T-helper 1 cell treated with Interleukin-12 subunit alpha and Interleukin-12 subunit beta and Interleukin-4 antibody, amounts not matched to agents 30 μg/mL and 1 μg/mL, for 36 hours (primary cell): Measurements from ENCODE around the gene FCER2.

Experiments
- H3K27ac Mint-ChIP-seq: one replicate; pipeline ENCODE4 v1.8.0; 2021; ENCODE audit warnings: mild to moderate bottlenecking, mixed read lengths
- H3K27me3 Mint-ChIP-seq: one replicate; pipeline ENCODE4 v1.8.0; 2021; ENCODE audit warnings: low read depth, mixed read lengths
- H3K36me3 Mint-ChIP-seq: one replicate; pipeline ENCODE4 v1.8.0; 2021; ENCODE audit warnings: low read depth, mixed read lengths
- H3K4me1 Mint-ChIP-seq: one replicate; pipeline ENCODE4 v1.8.0; 2021; ENCODE audit warnings: low read depth, mixed read lengths
- H3K4me3 Mint-ChIP-seq: one replicate; pipeline ENCODE4 v1.8.0; 2021; ENCODE audit warnings: mild to moderate bottlenecking, moderate library complexity, mixed read lengths
- H3K9me3 Mint-ChIP-seq: one replicate; pipeline ENCODE4 v1.8.0; 2021; ENCODE audit warnings: mixed read lengths

FCER2 gene

GRCh38 chr19:7680606-7681339 is 21.2 kb downstream of the FCER2 start, which contains the start of gene TRAPPC5:
TSS of gene TRAPPC5 (plus strand) at chr19:7680833. CDS start at chr19:7682254, 1,421 bp downstream.
- peaks cover 21% of the 10 kb centered on the region for H3K27me3 Mint-ChIP-seq
- peaks cover 33% of the 10 kb centered on the region for H3K4me1 Mint-ChIP-seq
- H3K27ac Mint-ChIP-seq = peak within 1 kb of the TSS; percentile 93
- H3K9me3 Mint-ChIP-seq = no peaks in the 10 kb centered on the region
- peak within 1 kb of the TSS; percentile 90 for H3K4me3 Mint-ChIP-seq
- peaks cover 10% of the 10 kb centered on the region for H3K36me3 Mint-ChIP-seq

- Mint-ChIP-seq H3K27me3 (peaks cover 22% of the 10 kb centered on the region), H3K9me3 (no peaks in the 10 kb centered on the region), H3K27ac (peak overlapping the region; percentile 67), H3K36me3 (peaks cover 7% of the 10 kb centered on the region), H3K4me3 (peak overlapping the region; percentile 58), H3K4me1 (peaks cover 34% of the 10 kb centered on the region)
Measured at GRCh38 chr19:7679771-7680605, 21.9 kb downstream of the FCER2 start.

- Mint-ChIP-seq H3K4me3 (peak overlapping the region; percentile 43), H3K4me1 (peaks cover 36% of the 10 kb centered on the region), H3K9me3 (no peaks in the 10 kb centered on the region), H3K36me3 (peaks cover 7% of the 10 kb centered on the region), H3K27ac (peak overlapping the region; percentile 67), H3K27me3 (peaks cover 26% of the 10 kb centered on the region)
Measured at GRCh38 chr19:7678971-7679751, 22.8 kb downstream of the FCER2 start.

- Mint-ChIP-seq H3K27ac (peak overlapping the region; percentile 50), H3K27me3 (peaks cover 29% of the 10 kb centered on the region), H3K4me3 (no peak overlapping the region), H3K4me1 (peaks cover 36% of the 10 kb centered on the region), H3K36me3 (peaks cover 6% of the 10 kb centered on the region), H3K9me3 (no peaks in the 10 kb centered on the region)
Measured at GRCh38 chr19:7677669-7678311, 24.1 kb downstream of the FCER2 start.

GRCh38 chr19:7676854-7677253 is 25.1 kb downstream of the FCER2 start, which contains the start of gene MCEMP1:
TSS of gene MCEMP1 (plus strand) at chr19:7677090. CDS start at chr19:7677121, 31 bp downstream.
- peak within 1 kb of the TSS; percentile 31 for H3K4me3 Mint-ChIP-seq
- peaks cover 35% of the 10 kb centered on the region for H3K4me1 Mint-ChIP-seq
- H3K36me3 Mint-ChIP-seq = peaks cover 2% of the 10 kb centered on the region
- no peaks in the 10 kb centered on the region for H3K9me3 Mint-ChIP-seq
- H3K27ac Mint-ChIP-seq = peak within 1 kb of the TSS; percentile 50
- H3K27me3 Mint-ChIP-seq = peaks cover 30% of the 10 kb centered on the region

GRCh38 chr19:7676376-7676775 is 25.6 kb downstream of the FCER2 start:
- Mint-ChIP-seq H3K27ac (no peak overlapping the region), H3K9me3 (no peaks in the 10 kb centered on the region), H3K27me3 (peaks cover 34% of the 10 kb centered on the region), H3K36me3 (no peaks in the 10 kb centered on the region), H3K4me3 (peak overlapping the region; percentile 31), H3K4me1 (peaks cover 31% of the 10 kb centered on the region)

- no peak overlapping the region for H3K4me3 Mint-ChIP-seq
- no peak overlapping the region for H3K27ac Mint-ChIP-seq
- H3K4me1 Mint-ChIP-seq = peaks cover 26% of the 10 kb centered on the region
- no peaks in the 10 kb centered on the region for H3K9me3 Mint-ChIP-seq
- peaks cover 47% of the 10 kb centered on the region for H3K27me3 Mint-ChIP-seq
- H3K36me3 Mint-ChIP-seq = no peaks in the 10 kb centered on the region
Measured at GRCh38 chr19:7674010-7675005, 27.6 kb downstream of the FCER2 start.

- H3K9me3 Mint-ChIP-seq = no peaks in the 10 kb centered on the region
- H3K36me3 Mint-ChIP-seq = no peaks in the 10 kb centered on the region
- no peak overlapping the region for H3K27ac Mint-ChIP-seq
- H3K27me3 Mint-ChIP-seq = peaks cover 41% of the 10 kb centered on the region
- H3K4me1 Mint-ChIP-seq = peaks cover 25% of the 10 kb centered on the region
- H3K4me3 Mint-ChIP-seq = no peak overlapping the region
Measured at GRCh38 chr19:7672522-7672921, 29.4 kb downstream of the FCER2 start.

- Mint-ChIP-seq H3K4me3 (peak overlapping the region; percentile 37), H3K9me3 (no peaks in the 10 kb centered on the region), H3K27ac (no peak overlapping the region), H3K36me3 (no peaks in the 10 kb centered on the region), H3K4me1 (peaks cover 12% of the 10 kb centered on the region), H3K27me3 (peaks cover 32% of the 10 kb centered on the region)
Measured at GRCh38 chr19:7670790-7671189, 31.1 kb downstream of the FCER2 start.

- Mint-ChIP-seq H3K9me3 (no peaks in the 10 kb centered on the region), H3K4me3 (peak overlapping the region; percentile 37), H3K27ac (no peak overlapping the region), H3K36me3 (no peaks in the 10 kb centered on the region), H3K27me3 (peaks cover 30% of the 10 kb centered on the region), H3K4me1 (peaks cover 12% of the 10 kb centered on the region)
Measured at GRCh38 chr19:7670150-7670783, 31.7 kb downstream of the FCER2 start.

GRCh38 chr19:7669641-7670040 is 32.3 kb downstream of the FCER2 start:
- H3K4me1 Mint-ChIP-seq = peaks cover 12% of the 10 kb centered on the region
- H3K4me3 Mint-ChIP-seq = no peak overlapping the region
- peaks cover 30% of the 10 kb centered on the region for H3K27me3 Mint-ChIP-seq
- H3K36me3 Mint-ChIP-seq = no peaks in the 10 kb centered on the region
- H3K27ac Mint-ChIP-seq = no peak overlapping the region
- H3K9me3 Mint-ChIP-seq = no peaks in the 10 kb centered on the region

GRCh38 chr19:7668842-7669241 is 33.1 kb downstream of the FCER2 start, which contains the start of gene RETN:
TSS of gene RETN (plus strand) at chr19:7669049. CDS start at chr19:7669327, 278 bp downstream.
- Mint-ChIP-seq H3K9me3 (no peaks in the 10 kb centered on the region), H3K4me3 (no peak within 1 kb of the TSS), H3K27ac (no peak within 1 kb of the TSS), H3K36me3 (no peaks in the 10 kb centered on the region), H3K27me3 (peaks cover 23% of the 10 kb centered on the region), H3K4me1 (peaks cover 9% of the 10 kb centered on the region)
